GM19193 (cell line): ENCODE results near the gene LRP10.
A peak's percentile ranks its signal among the peaks of the same experiment; 100 is the strongest.

Source experiments
- POLR2A ChIP-seq: IDR thresholded peaks from 4 replicates; pipeline ENCODE4 v1.6.1; 2011; ENCODE audit not compliant: insufficient read depth, insufficient read length; ENCODE audit errors: extremely low read depth

Gene LRP10

GRCh38 chr14:22887260-22887989, 15.9 kb downstream of the LRP10 start:
- TF ChIP-seq POLR2A: no peak

- peak; percentile 57 for TF ChIP-seq POLR2A
These were observed 16.4 kb downstream of the LRP10 start for GRCh38 chr14:22887990-22888378.

- no peak for TF ChIP-seq POLR2A
These were observed 17.1 kb downstream of the LRP10 start for GRCh38 chr14:22888662-22889061.

GRCh38 chr14:22890416-22890815, 18.9 kb downstream of the LRP10 start:
- TF ChIP-seq POLR2A: no peak

DNA sequence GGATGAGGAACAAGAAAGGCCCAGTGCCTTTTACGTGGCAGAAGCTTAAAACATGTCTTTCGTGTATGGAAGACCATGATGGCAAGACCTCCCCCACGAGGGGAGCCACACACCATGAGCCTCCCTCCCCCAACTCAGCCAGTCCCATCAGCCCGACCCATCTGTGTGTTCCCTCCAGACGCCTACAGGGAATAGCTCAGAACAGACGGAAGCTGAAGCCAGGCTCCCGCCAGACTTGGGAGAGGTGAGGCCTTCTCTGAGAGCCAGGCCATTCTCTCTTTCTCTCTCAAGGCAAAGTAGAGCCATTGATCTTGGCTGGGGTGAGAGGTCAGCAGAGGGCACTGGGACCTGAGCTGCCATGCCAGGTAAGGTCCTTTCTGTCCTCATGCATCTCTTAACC, 20.9 kb downstream of the LRP10 start:
- no peak for TF ChIP-seq POLR2A

- no peak for TF ChIP-seq POLR2A
These were observed 22.2 kb downstream of the LRP10 start for GRCh38 chr14:22893706-22894105.

DNA sequence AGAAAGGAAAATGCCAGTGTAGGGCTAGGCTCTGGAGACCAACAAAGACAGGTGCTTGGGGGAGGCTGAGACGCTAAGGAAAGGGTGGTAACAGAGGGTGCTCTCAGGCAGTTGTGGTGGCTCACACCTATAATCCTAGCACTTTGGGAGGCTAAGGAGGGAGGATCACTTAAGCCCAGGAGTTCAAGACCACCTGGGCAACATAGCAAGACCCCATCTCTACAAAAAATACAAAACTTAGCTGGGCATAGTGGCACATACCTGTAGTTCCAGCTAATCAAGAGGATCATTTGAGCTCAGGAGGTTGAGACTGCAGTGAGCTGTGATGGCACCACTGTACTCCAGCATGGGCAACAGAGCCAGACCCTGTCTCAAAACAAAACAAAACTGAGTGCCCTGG, 23.9 kb downstream of the LRP10 start:
- TF ChIP-seq POLR2A: no peak

DNA sequence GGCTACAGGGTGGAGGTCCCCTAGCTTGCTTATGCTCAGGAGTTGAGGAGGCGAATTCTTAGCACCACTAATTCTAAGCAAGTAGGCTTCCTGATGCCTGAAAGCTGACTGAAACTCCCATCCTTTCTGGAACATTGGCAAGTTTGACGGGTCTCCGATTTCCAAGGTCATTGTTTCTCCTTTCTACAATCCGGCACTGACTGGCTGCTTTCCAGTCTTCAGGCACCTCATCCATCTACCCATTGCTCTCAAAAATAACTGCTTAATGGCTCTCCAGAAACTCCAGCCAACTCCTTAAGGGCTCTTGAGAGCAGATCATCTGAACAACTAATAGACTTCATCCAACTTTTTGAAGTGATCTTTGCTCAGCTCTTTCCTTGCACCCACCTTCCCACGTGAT, 24.8 kb downstream of the LRP10 start:
- no peak for TF ChIP-seq POLR2A

DNA sequence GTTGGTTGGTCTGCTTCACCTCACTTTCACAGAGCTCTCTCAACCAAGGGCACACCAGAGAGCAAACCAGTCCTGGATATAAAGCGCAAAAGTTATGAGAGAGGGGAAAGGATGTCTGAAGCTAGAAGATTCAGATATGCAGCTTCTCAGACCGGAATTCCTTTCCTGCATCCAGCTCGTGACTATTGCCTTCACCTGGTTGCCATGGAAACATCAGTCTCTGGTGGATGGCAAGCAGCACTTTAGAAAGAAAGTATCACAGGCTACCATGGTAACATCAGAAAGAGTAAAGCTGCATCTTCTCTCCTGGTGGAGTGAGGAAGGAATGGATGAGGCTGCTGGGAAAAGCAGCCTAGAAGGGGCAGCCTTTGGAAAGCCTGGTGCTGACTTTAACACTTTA, 25.2 kb downstream of the LRP10 start:
- TF ChIP-seq POLR2A: no peak

GRCh38 chr14:22897357-22897756, 25.8 kb downstream of the LRP10 start:
- no peak for TF ChIP-seq POLR2A

DNA sequence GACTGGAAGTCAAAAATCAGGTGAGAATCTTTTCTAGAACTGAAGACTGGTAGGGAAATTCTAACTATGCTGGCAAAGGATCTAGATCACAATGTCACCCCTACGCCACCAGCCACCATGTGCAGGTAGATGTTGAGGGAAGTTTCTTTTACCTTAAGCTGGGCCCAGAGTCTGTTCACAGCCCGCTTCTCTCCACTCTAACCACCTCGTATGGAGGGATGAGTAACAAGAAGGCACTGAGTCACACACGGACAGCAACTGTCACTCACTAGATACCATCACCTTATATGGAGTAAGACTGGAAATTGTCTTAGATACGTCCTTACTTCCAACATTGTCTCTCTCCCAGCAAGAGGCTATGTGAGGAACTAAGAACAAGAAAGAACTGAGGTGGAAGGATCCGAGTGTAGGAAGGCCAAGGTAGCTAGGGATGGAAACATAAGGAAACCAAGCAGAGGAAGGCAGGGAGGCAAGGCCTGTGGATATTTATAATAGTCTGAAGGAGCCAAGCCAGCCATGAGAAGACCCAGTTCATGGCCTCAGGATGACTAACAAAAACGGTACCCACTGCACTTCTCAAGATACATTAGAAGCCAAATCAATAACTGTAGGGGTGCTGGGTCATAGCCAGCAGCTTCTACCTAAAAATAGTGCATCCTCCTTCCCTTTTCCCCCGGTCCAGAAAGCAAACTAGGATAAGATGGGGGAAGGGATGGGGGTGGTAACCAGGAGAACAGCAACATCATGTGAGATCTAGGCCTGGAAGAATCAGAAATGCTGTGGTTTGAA, 27.0 kb downstream of the LRP10 start:
- TF ChIP-seq POLR2A: no peak

GRCh38 chr14:22900081-22900799, 28.7 kb downstream of the LRP10 start:
- TF ChIP-seq POLR2A: no peak

- no peak for TF ChIP-seq POLR2A
These were observed 30.3 kb downstream of the LRP10 start for GRCh38 chr14:22901799-22902198.

- no peak for TF ChIP-seq POLR2A
These were observed 32.2 kb downstream of the LRP10 start for GRCh38 chr14:22903742-22904087.

DNA sequence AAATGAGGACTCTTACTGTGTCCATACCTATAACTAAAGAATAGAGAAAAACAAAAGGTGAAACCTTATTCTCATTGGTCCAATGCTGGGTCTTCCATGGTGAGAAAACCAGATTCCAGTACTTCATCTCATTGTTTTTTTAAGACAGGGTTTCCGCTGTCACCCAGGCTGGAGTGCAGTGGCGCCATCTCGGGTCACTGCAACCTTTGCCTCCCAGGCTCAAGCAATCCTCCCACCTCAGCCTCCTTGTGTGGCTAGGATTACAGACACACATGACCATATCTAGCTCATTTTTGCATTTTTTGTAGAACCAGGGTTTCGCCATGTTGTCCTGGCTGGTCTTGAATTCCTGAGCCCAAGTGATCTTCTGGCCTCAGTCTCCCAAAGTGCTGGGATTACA, 34.1 kb downstream of the LRP10 start:
- TF ChIP-seq POLR2A: no peak

DNA sequence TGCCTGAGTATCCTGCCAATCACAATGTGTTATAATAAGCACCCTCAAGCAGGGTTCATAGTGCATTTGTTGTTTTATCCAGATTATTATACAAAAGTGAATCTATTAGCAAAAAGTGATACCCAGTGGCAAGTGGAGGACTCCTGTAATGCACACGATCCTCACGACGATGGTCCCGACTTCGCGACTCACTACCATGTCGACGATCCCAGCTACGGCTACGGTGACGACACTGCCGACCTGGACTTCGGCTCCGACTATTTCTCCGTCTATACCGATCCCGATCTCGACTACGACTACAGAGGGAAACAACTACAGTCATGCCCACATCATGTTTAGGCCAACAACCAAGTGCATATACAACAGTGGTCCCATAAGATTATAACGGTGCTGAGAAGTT, 34.5 kb downstream of the LRP10 start:
- TF ChIP-seq POLR2A: no peak
